Measurements from ENCODE around the gene PBX4.

PBX4 gene

GRCh38 chr19:19532806-19533701 lies 85.4 kb downstream of the PBX4 start:
- TF ChIP-seq, protein P1, sequence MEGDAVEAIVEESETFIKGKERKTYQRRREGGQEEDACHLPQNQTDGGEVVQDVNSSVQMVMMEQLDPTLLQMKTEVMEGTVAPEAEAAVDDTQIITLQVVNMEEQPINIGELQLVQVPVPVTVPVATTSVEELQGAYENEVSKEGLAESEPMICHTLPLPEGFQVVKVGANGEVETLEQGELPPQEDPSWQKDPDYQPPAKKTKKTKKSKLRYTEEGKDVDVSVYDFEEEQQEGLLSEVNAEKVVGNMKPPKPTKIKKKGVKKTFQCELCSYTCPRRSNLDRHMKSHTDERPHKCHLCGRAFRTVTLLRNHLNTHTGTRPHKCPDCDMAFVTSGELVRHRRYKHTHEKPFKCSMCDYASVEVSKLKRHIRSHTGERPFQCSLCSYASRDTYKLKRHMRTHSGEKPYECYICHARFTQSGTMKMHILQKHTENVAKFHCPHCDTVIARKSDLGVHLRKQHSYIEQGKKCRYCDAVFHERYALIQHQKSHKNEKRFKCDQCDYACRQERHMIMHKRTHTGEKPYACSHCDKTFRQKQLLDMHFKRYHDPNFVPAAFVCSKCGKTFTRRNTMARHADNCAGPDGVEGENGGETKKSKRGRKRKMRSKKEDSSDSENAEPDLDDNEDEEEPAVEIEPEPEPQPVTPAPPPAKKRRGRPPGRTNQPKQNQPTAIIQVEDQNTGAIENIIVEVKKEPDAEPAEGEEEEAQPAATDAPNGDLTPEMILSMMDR (conservative IDR thresholded peaks at IDR 0.05; ENCODE audit: low read length): no peak
- no peak overlapping the region for H3K4me3 ChIP-seq (ENCODE audit: low read length)
- no peak for DNase-seq (ENCODE audit: low read depth)

DNA sequence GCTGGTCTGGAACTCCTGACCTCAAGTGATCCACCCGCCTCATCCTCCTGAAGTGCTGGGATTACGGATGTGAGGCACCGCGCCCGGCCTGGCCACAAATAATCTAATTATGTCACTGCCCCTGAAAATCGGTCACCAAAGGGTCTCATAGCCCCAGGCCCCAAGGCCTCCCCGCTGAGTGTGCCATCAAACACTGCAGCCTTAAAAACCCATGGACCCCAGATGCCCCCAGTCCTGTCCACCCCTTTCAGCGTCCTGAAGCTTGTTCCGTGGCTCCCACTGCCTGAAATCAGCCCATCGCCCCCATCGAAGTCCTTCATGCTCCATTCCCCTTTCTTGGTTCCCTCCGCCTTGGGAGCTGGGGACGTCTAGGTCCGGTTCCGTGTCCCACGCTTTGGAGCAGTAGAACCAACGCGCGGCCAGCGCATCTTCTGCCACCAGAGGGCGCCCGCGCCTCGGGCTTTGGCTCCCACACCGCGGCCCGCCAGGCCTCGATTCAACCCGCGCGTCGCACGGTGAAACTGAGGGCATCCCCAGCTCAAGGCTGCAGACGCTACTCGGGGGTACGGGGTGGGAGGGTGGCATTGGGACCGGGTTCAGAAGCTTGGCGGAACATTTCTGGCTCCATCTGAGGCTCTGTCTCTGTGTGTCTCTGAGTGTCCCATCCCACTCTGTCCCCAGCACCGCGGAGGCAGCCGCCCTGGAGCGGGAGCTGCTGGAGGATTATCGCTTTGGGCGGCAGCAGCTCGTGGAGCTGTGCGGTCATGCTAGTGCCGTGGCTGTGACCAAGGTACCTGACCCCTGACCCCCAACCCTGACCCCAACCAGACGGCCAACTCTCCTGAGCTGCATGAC lies 86.3 kb downstream of the PBX4 start:
- no peak overlapping the region for H3K4me3 ChIP-seq (ENCODE audit: low read length)
- TF ChIP-seq, protein P1 (conservative IDR thresholded peaks at IDR 0.05; ENCODE audit: low read length): peak; percentile 91
- DNase-seq (ENCODE audit: low read depth): peak; percentile 44

DNA sequence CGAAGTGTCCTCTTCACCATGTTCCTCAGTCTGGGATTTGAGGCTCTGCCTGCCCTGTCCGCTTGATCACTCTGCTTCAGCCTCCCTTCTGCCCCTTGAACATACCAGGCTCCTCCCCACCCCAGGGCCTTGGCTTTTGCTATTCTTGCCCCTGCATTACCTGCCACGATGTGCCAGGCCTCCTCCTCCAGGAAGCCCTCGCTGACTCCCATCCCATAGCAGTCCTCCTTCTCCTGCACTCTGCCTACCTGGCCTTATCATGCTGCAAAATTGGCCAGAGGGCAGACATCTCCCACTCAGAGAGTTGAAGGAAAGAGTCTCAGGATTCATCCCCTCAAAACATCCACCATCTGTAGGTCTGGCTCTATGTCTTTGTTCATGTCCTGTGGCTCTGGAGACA lies 87.6 kb downstream of the PBX4 start:
- TF ChIP-seq, protein P1 (conservative IDR thresholded peaks at IDR 0.05; ENCODE audit: low read length): no peak
- H3K4me3 ChIP-seq (ENCODE audit: low read length): no peak overlapping the region
- DNase-seq (ENCODE audit: low read depth): no peak

DNA sequence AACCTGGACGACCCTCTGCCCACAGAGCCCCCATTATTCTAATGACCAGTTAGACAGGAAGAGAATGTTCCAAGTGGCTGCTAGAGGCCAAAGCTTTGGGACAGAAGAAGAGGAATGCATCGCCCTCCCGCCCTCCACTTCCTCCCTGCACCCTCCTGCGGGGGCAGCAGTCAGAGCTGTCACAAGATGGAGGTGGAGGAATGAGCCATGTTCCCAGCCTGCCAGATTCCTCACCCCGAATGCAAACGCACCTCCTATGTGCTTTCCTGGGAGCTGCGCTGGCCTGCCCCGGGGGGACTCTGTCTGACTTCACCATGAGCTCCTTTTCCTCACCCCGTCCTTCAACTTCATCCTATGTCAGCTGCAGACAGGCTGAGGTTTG lies 88.1 kb downstream of the PBX4 start:
- TF ChIP-seq, protein P1 (conservative IDR thresholded peaks at IDR 0.05; ENCODE audit: low read length): no peak
- H3K4me3 ChIP-seq (ENCODE audit: low read length): no peak overlapping the region
- no peak for DNase-seq (ENCODE audit: low read depth)

DNA sequence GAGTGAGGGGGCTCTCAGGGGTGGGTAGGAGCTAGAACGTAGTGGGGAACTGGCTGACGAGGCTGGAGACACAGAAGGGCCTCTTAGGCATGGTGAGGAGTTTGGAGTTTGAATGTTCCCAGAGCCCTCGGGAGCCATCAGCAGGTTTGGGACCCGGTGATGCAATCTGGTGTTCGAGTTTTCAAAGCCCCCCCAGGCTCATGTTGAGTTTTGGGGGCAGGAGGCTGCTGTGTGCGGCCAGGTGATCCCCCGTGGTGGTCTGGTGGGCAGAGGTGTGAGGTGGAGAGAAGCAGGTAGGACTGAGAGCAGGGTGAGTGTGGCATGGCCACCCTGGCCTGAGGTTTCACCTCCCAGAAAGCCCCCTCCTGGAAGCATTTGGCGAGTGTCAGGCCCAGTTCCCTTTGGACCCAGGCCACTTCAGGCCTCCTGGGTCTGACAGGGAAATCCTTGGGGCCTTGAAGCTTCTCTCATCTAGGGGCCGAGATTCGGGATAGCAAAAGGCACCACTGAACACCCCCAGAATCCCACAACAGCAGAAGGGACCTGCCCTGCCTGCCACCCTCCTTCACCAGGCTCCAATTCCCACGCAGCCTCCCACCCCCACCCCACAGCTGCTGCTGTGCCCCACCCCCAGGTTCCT lies 88.6 kb downstream of the PBX4 start:
- no peak overlapping the region for H3K4me3 ChIP-seq (ENCODE audit: low read length)
- TF ChIP-seq, protein P1 (conservative IDR thresholded peaks at IDR 0.05; ENCODE audit: low read length): no peak
- no peak for DNase-seq (ENCODE audit: low read depth)

- no peak within 1 kb of the TSS for H3K4me3 ChIP-seq (ENCODE audit: low read length)
- DNase-seq (ENCODE audit: low read depth): no peak
- TF ChIP-seq, protein P1 (conservative IDR thresholded peaks at IDR 0.05; ENCODE audit: low read length): no peak
Observed at GRCh38 chr19:19528721-19529490, 89.6 kb downstream of the PBX4 start, which contains the start of gene YJEFN3. TSS of gene YJEFN3 (plus strand) at chr19:19528911. CDS start at chr19:19528933, 22 bp downstream.
